Prostate gland (tissue), 2 donors: ENCODE results near the gene PLEKHH1. TPM values are rescaled to one million over a fixed set of nuclear protein-coding genes. Genes with fewer than 3 reads are reported as not detected.

Experiments
- DNase-seq: peaks from one replicate; pipeline ENCODE4 v3.0.0-alpha.2; 2019; ENCODE audit warnings: low spot score
- H3K27ac ChIP-seq, 2 donors: fragments of 200-600 bp; sonication (generic); 2 replicates each; pipeline ENCODE4 v1.5.1; 2017 to 2019
- H3K27me3 ChIP-seq: fragments of 200-600 bp; sonication (generic); replicated peaks from 2 replicates; pipeline ENCODE4 v1.5.1; 2019; ENCODE audit not compliant: insufficient read depth
- H3K36me3 ChIP-seq, 2 donors: fragments of 200-600 bp; sonication (generic); 1 replicate in 1 of 2; 2 replicates in 1 of 2; pipeline versions ENCODE4 v1.5.1 to v1.8.1; 2017 to 2019
- H3K4me1 ChIP-seq: fragments of 200-600 bp; sonication (generic); replicated peaks from 2 replicates; pipeline ENCODE4 v1.5.1; 2019
- H3K4me3 ChIP-seq, 2 donors: fragments of 200-600 bp; sonication (generic); 2 replicates each; pipeline ENCODE4 v1.5.1; 2017 to 2019
- H3K9me3 ChIP-seq: fragments of 200-600 bp; sonication (generic); 2 replicates; pipeline ENCODE4 v1.5.1; 2017
- CTCF ChIP-seq, 4 experiments: fragments of 200-600 bp in 2 of 4; fragments of 450-650 bp in 2 of 4; sonication (generic) in 2 of 4; IDR thresholded peaks; 1 replicate in 3 of 4; 2 replicates in 1 of 4; pipeline ENCODE4 v1.5.1; 2016 to 2019; ENCODE audit warnings: antibody characterized with exemption in 4 of 4, mild to moderate bottlenecking in 2 of 4, moderate library complexity in 2 of 4
- POLR2A ChIP-seq: fragments of 450-650 bp; IDR thresholded peaks from one replicate; pipeline ENCODE4 v1.6.1; 2016; ENCODE audit warnings: antibody characterized with exemption, mild to moderate bottlenecking
- POLR2AphosphoS5 ChIP-seq: sonication (generic); formaldehyde crosslinking; IDR thresholded peaks from one replicate; pipeline ENCODE4 v1.6.1; 2017; ENCODE audit warnings: antibody characterized with exemption
- WGBS: methylation state at CpG from one replicate; pipeline ENCODE4 v1.1.5; 2018; 5-methylcytosine and 5-hydroxymethylcytosine counted together
- intact Hi-C: fragments of 100-400 bp; cut with DNase I; formaldehyde crosslinking; loops from one replicate; pipeline ENCODE4 v1.14.2; 2022
- total RNA-seq, 2 donors: library from RNA; depleted of rRNA; stranded (reverse); fragments of >200 nt; gene quantifications; one replicate each; pipeline ENCODE4 v1.1.0, GENCODE V29; 2016

PLEKHH1 gene
- total RNA-seq, 2 donors from 2014 or later, result 57.9 to 92.7 TPM

- intact Hi-C loops, result no loop called here
- H3K9me3 ChIP-seq, result no peaks in the 10 kb centered on the region
- peak overlapping the region; percentile 76 to 89 for H3K27ac ChIP-seq
- no peak for TF ChIP-seq POLR2AphosphoS5
- no peak for TF ChIP-seq CTCF (IDR thresholded peaks at IDR 0.05)
- no peak for TF ChIP-seq POLR2A
- peak overlapping the region; percentile 65 to 87 for H3K4me3 ChIP-seq
- no peaks in the 10 kb centered on the region for H3K27me3 ChIP-seq
- peaks cover 13% of the 10 kb centered on the region for H3K4me1 ChIP-seq
- WGBS, result 25% methylated on average over 6 of the region's 6 CpGs
- H3K36me3 ChIP-seq, result no peaks in the 10 kb centered on the region
- DNase-seq, result no peak
Measured at GRCh38 chr14:67533754-67534085, 630 bp downstream of the PLEKHH1 start.

- Histone ChIP-seq H3K9me3 (no peaks in the 10 kb centered on the region), H3K36me3 (no peaks in the 10 kb centered on the region), H3K27ac (no peak overlapping the region), H3K4me1 (peaks cover 8% of the 10 kb centered on the region), H3K27me3 (no peaks in the 10 kb centered on the region), H3K4me3 (no peak overlapping the region)
- intact Hi-C loops, result no loop called here
- DNase-seq, result no peak
- TF ChIP-seq CTCF (IDR thresholded peaks at IDR 0.05) (no peak), POLR2AphosphoS5 (no peak), POLR2A (no peak)
- 82% methylated on average over 4 of the region's 4 CpGs for WGBS
Measured at GRCh38 chr14:67536087-67536486, 3.0 kb downstream of the PLEKHH1 start.

GRCh38 chr14:67537736-67538135, 4.6 kb downstream of the PLEKHH1 start:
- DNase-seq, result no peak
- 42% methylated on average over 3 of the region's 3 CpGs for WGBS
- H3K9me3 ChIP-seq, result no peaks in the 10 kb centered on the region
- no peaks in the 10 kb centered on the region for H3K27me3 ChIP-seq
- H3K36me3 ChIP-seq, result no peaks in the 10 kb centered on the region
- no peak overlapping the region for H3K4me3 ChIP-seq
- intact Hi-C loops, result no loop called here
- TF ChIP-seq POLR2AphosphoS5 (no peak), CTCF (IDR thresholded peaks at IDR 0.05) (no peak), POLR2A (no peak)
- no peak overlapping the region for H3K27ac ChIP-seq
- no peaks in the 10 kb centered on the region for H3K4me1 ChIP-seq

GRCh38 chr14:67538501-67538900, 5.4 kb downstream of the PLEKHH1 start:
- Histone ChIP-seq H3K27me3 (no peaks in the 10 kb centered on the region), H3K36me3 (no peaks in the 10 kb centered on the region), H3K4me3 (no peak overlapping the region), H3K4me1 (no peaks in the 10 kb centered on the region), H3K9me3 (no peaks in the 10 kb centered on the region), H3K27ac (no peak overlapping the region)
- 40% methylated on average over 2 of the region's 2 CpGs for WGBS
- DNase-seq, result peak; percentile 42
- TF ChIP-seq POLR2AphosphoS5 (no peak), POLR2A (no peak), CTCF (IDR thresholded peaks at IDR 0.05) (no peak)
- intact Hi-C loops, result no loop called here

- Histone ChIP-seq H3K4me3 (no peak overlapping the region), H3K4me1 (no peaks in the 10 kb centered on the region), H3K36me3 (no peaks in the 10 kb centered on the region), H3K27ac (no peak overlapping the region), H3K9me3 (no peaks in the 10 kb centered on the region), H3K27me3 (no peaks in the 10 kb centered on the region)
- DNase-seq, result no peak
- TF ChIP-seq POLR2AphosphoS5 (no peak), CTCF (IDR thresholded peaks at IDR 0.05) (no peak), POLR2A (no peak)
- intact Hi-C loops, result no loop called here
- WGBS, result 78% methylated on average over 5 of the region's 5 CpGs
Measured at GRCh38 chr14:67539116-67539515, 6.0 kb downstream of the PLEKHH1 start.
